HG02840 (cell line): Measurements from ENCODE around the gene RHPN2.
"Not testable (repeated sequence)": the region's sequence is repeated elsewhere in the genome, so short reads cannot be mapped to it uniquely, and the experiment has no call there.

Source experiments
- ATAC-seq: cut with Tn5 transposase; IDR thresholded peaks from one replicate; pipeline ENCODE4 v1.9.1; 2021; ENCODE audit warnings: mild to moderate bottlenecking, moderate library complexity, moderate number of reproducible peaks; ENCODE audit not compliant: unreplicated experiment, low FRiP score

RHPN2 gene

GRCh38 chr19:33035461-33035860 lies 29.2 kb downstream of the RHPN2 start:
- no peak for ATAC-seq

DNA sequence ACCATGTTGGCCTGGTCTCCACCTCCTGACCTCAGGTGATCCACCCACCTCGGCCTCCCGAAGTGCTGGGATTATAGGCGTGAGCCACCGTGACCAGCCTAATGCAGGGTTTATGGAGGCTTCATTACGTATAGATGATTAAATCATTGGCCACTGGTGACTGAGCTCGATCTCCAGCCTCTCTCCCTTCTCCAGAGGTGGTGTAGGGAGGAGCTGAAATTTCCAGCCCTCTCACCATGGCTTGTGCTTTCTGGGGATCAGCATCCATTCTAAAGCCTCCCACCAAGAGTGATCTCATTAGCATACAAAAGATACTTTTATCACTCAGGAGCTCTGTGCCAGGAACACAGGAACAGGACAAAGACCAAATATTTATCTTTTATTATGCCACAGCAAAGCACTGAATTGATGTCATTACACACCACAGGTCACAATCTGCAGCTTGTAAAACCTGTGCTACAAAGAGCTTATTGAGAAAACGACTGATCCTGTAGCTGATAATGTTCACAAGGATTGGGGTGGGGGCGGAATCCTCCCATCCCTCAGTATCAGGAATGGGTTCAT lies 32.4 kb downstream of the RHPN2 start:
- no peak for ATAC-seq

DNA sequence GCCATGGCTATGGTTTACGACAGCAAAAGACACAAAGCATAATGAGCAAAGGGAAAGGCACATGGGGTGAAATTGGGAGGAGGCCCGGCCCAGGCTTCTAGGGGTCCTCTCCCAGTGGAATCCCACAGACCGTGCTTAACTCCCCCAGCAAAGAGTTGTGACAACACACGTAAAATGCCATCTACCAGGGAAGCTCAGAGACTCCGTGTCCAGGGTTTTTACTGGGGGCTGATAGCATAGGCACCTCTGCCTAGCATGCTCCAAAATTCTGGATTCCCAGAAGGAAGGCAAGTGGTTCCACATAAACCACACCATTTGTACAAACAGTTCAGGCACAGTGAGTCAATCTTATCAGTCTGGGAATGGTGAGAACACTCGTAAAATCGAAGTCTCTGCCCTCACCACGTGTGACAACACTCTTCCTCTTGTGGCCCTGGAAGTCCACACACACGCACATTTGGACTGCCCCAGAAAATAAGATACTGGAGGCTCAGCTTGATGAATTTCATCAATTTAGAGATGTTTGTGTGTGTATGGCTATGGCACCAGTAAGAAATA lies 34.9 kb downstream of the RHPN2 start:
- no peak for ATAC-seq

GRCh38 chr19:33026602-33027001 lies 38.1 kb downstream of the RHPN2 start:
- not testable (repeated sequence) for ATAC-seq

DNA sequence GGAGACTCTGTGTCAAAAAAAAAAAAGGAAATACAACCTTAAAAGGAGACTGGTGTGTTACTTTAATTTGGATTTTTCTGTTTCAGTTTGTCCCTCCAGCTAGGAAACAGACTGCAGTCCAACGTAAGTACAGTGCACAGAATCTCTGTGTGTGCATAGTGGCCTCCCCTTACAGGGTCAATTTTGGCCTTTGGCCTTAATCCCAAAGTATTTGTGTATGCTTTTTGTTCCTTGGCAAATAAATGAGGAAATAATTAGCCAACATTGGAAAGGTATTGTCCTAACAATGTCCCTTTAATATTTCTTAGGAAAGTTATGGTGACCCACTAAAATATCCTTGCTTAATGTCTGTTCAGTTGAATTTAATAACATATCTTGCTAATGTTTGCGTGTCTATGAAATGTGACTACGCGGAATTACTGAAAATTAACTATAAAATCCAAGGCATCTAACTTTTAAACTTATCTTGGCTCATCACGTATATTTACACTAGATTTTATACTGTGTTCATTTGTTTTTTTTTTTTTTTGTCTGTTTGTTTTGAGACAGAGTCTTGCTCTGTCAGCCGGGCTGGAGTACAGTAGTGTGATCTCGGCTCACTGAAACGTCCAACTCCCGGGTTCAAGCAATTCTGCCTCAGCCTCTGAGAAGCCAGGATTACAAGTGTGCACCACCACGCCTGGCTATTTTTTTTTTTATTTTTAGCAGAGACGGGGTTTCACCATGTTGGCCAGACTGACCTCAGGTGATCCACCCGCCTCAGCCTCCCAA lies 39.0 kb downstream of the RHPN2 start:
- not testable (repeated sequence) for ATAC-seq

DNA sequence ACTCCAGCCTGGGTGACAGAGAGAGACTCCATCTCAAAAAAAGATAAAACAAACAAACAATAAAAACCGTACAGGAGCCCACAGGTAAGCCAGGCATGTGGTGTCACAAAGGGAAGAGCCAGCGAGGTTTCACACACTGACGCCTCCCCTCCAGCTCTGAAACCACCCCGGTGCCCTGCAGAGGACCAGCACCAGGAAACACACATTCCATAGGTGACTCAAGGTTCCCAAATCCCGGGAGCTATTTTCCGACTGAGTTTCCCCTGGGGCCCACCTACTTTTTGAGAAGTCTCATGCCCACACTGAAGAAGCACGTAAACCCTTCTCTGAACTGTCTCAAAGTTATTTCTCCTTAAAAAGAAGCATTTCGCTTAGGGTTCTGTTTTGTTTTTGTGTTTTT lies 40.3 kb downstream of the RHPN2 start:
- no peak for ATAC-seq

GRCh38 chr19:33022472-33023116 lies 42.1 kb downstream of the RHPN2 start:
- ATAC-seq, result no peak

- not testable (repeated sequence) for ATAC-seq
Measured at GRCh38 chr19:33010891-33011290, 53.8 kb downstream of the RHPN2 start.

- no peak for ATAC-seq
Measured at GRCh38 chr19:33008738-33009137, 56.0 kb downstream of the RHPN2 start.

- no peak for ATAC-seq
Measured at GRCh38 chr19:33005440-33005839, 59.2 kb downstream of the RHPN2 start.

DNA sequence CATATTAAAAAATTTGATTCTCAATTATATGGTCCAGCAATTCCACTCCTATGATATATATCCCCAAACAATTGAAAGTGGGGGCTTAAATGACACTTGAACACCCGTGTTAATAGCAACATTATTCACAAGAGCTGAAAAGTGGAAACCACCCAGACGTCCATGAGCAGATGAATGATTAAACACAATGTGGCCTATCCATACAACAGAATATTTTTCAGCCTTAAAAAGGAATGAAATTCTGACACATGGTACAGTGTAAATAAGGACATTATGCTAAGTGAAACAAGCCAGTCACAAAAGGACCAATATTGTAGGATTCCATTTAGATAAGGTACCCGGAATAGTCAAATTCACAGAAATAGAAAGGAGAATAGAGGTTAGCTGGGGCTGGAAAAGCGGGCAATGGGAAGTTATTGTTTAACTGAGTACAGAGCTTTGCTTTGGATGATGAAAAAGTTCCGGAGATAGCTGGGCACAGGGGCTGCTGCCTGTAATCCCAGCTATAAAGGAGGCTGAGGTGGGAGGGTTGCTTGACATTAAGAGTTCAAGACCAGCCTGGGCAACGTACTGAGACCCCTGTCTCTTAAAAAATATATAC lies 61.2 kb downstream of the RHPN2 start:
- not testable (repeated sequence) for ATAC-seq

- not testable (repeated sequence) for ATAC-seq
Measured at GRCh38 chr19:33002126-33002865, 62.4 kb downstream of the RHPN2 start.

GRCh38 chr19:33000910-33001309 lies 63.8 kb downstream of the RHPN2 start:
- no peak for ATAC-seq

DNA sequence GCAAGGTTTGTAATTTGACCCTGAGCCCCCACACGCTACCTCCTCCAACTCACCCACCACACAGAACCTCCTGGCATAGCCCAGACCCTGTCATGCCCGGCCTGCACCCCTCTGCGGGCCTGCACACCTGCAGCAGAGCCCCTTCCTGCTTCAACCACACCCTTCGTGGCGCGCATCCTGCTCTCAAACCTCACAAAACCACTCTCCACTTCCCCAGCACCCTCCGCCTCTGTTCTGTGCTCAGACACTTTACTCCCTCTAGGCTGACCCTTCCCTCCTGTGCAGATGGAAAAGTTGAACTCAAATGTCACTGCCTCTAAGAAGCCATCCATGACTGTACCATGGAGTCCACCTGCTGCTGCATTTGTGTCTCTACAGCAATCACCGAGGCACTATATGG lies 64.2 kb downstream of the RHPN2 start:
- ATAC-seq, result no peak

GRCh38 chr19:32998722-32999121 lies 66.0 kb downstream of the RHPN2 start:
- no peak for ATAC-seq

DNA sequence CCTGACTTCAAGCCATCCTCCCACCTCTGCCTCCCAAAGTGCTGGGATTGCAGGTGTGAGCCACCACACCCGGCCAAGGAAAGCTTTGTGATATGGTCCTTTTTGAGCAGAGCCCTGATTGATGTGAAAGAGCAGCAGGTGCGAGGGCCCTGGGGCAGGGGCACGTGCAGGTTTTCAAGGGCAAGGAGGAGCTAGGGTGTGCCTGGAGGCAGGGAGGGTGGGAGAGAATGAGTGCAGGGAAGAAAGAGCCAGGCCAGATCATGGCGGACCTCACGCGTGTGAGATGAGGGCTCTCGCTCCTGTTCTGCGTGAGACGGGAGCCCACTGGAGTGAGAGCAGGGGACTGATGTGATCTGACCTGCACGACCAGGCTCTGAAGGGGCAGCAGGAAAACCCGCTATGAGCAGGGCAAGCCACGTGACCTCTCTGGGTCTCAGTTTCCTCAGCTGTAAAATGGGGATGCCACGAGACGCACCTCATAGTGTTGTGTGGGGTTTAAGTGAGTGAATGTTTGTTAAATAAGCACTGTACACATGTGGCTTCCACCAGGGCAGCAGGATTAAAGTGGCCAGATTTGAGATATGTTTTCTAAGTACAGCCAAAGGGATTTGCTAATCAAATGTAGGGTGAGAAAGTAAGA lies 66.9 kb downstream of the RHPN2 start:
- ATAC-seq, result no peak

DNA sequence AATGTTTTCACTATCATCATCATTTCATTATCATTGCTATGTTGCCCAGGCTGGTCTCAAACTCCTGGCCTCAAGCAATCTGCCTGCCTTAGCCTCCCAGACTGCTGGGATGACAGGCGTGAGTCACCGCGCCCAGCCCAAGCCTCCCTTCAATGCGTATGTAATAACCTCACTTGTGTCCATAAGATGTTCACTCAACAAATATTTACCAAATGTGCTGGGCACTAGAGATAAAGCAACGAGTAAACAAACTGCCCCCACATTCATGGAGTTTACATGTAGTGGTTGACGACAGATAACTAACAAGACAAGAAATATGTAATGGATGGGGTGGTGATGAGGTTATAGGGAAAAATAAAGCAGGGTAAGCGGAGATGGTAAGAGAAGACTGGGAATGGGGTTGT lies 67.6 kb downstream of the RHPN2 start:
- ATAC-seq, result not testable (repeated sequence)

GRCh38 chr19:32995966-32996365 lies 68.7 kb downstream of the RHPN2 start:
- not testable (repeated sequence) for ATAC-seq

DNA sequence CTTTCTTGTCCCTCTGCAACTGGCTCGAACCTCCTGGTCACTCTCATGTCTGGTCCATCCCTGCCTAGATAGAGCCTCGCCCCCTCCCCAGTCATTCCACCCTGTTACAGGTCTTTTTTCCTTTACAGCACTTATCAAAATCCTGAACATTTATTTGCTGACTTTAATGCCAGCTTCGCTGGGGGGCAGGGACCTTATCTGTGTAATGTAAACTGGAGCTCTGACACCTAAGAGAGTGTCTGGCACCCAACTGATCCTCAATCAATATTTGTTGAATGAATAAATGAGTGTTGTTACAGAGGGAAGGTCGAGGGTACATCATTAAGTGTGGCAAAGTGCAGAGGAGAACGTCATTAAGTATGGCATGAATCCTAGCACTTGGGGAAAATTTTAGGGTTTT lies 76.0 kb downstream of the RHPN2 start:
- no peak for ATAC-seq

DNA sequence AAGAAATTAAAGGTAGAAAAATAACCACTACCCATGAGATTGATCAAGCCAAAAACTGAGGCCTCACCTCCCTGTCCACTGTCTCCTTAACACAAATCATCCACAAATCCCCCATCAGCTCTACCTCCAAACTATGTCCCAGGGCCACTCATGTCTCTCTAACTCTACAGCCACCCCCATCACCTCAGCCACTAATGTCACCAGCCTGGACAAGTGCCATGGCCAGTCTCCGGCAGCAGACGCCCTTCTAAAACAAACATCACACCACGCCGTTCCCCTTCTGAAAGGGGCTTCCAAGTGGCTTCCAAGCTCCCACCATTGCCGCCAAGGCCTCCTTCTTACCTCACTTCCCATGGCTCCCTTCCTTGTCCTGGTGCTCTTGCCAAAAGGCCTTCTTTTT lies 76.4 kb downstream of the RHPN2 start:
- not testable (repeated sequence) for ATAC-seq
